ENCODE measurements around the gene EFCAB14. TPM values are rescaled to one million over a fixed set of nuclear protein-coding genes. Genes with fewer than 3 reads are reported as not detected.
"Not testable (repeated sequence)": the region's sequence is repeated elsewhere in the genome, so short reads cannot be mapped to it uniquely, and the experiment has no call there.

The EFCAB14 gene
- total RNA-seq, 1 donor = 63.7 TPM

DNA sequence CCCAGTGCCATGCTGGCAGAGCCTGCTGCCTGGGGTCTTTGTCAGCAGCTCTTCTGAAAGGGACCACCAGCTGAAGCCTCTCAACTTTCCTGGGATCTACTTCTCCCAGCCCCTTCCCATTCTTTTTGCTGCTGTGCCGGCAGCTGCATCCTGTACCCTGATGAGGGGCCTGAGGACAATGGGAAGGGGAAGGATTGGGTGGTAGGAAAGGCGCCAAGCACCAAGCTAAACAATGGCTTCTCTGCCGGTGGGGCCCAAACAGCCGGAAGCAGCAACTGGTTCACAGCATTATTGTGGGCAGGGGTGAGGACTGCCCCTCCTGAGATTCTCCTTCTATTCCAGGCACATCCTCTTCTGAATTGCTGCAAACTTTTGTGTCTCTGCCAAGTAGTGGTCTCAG is 5.0 kb upstream of the EFCAB14 start:
- Histone ChIP-seq H3K4me1 (ENCODE audit: insufficient read depth, low read length) (no peaks in the 10 kb centered on the region), H3K4me2 (ENCODE audit: insufficient read depth, low read length) (no peak overlapping the region), H3K9me3 (ENCODE audit: low read depth, low read length) (no peaks in the 10 kb centered on the region), H2AFZ (ENCODE audit: low read length) (no peak overlapping the region), H3K79me2 (ENCODE audit: insufficient read depth, low read length) (peaks cover under 1% of the 10 kb centered on the region), H4K20me1 (ENCODE audit: insufficient read depth, low read length) (no peaks in the 10 kb centered on the region), H3K4me3 (ENCODE audit: insufficient read depth, low read length) (no peak overlapping the region), H3K36me3 (ENCODE audit: insufficient read depth, low read length) (no peaks in the 10 kb centered on the region), H3K27ac (ENCODE audit: low read depth, low read length) (no peak overlapping the region), H3K27me3 (ENCODE audit: insufficient read depth, low read length) (peaks cover 5% of the 10 kb centered on the region)
- no peak for TF ChIP-seq CTCF (IDR thresholded peaks at IDR 0.05; ENCODE audit: extremely low read depth, low read depth, low read length)
- DNase-seq (ENCODE audit: insufficient read length, low spot score, missing footprints) = no peak

- no peak for TF ChIP-seq CTCF (IDR thresholded peaks at IDR 0.05; ENCODE audit: extremely low read depth, low read depth, low read length)
Measured at GRCh38 chr1:46721686-46722205, 2.8 kb upstream of the EFCAB14 start.

GRCh38 chr1:46721204-46721603 is 2.3 kb upstream of the EFCAB14 start:
- Histone ChIP-seq H3K27ac (ENCODE audit: low read depth, low read length) (no peak overlapping the region), H3K4me2 (ENCODE audit: insufficient read depth, low read length) (no peak overlapping the region), H3K36me3 (ENCODE audit: insufficient read depth, low read length) (no peaks in the 10 kb centered on the region), H4K20me1 (ENCODE audit: insufficient read depth, low read length) (peaks cover 16% of the 10 kb centered on the region), H3K27me3 (ENCODE audit: insufficient read depth, low read length) (peaks cover 5% of the 10 kb centered on the region), H2AFZ (ENCODE audit: low read length) (no peak overlapping the region), H3K4me1 (ENCODE audit: insufficient read depth, low read length) (peaks cover 14% of the 10 kb centered on the region), H3K9me3 (ENCODE audit: low read depth, low read length) (no peaks in the 10 kb centered on the region), H3K79me2 (ENCODE audit: insufficient read depth, low read length) (peaks cover 26% of the 10 kb centered on the region), H3K4me3 (ENCODE audit: insufficient read depth, low read length) (no peak overlapping the region)
- no peak for TF ChIP-seq CTCF (IDR thresholded peaks at IDR 0.05; ENCODE audit: extremely low read depth, low read depth, low read length)
- DNase-seq (ENCODE audit: insufficient read length, low spot score, missing footprints) = no peak

More at GRCh38 chr1:46721686-46722205, 2.8 kb upstream of the EFCAB14 start:
- Histone ChIP-seq H3K79me2 (ENCODE audit: insufficient read depth, low read length) (peaks cover 22% of the 10 kb centered on the region), H2AFZ (ENCODE audit: low read length) (no peak overlapping the region), H4K20me1 (ENCODE audit: insufficient read depth, low read length) (peaks cover 12% of the 10 kb centered on the region), H3K9me3 (ENCODE audit: low read depth, low read length) (no peaks in the 10 kb centered on the region), H3K4me3 (ENCODE audit: insufficient read depth, low read length) (no peak overlapping the region), H3K27me3 (ENCODE audit: insufficient read depth, low read length) (peaks cover 5% of the 10 kb centered on the region), H3K4me2 (ENCODE audit: insufficient read depth, low read length) (no peak overlapping the region), H3K4me1 (ENCODE audit: insufficient read depth, low read length) (peaks cover 14% of the 10 kb centered on the region), H3K36me3 (ENCODE audit: insufficient read depth, low read length) (no peaks in the 10 kb centered on the region), H3K27ac (ENCODE audit: low read depth, low read length) (no peak overlapping the region)
- DNase-seq (ENCODE audit: insufficient read length, low spot score, missing footprints) = peak; percentile 22

GRCh38 chr1:46720319-46720718 is 1.4 kb upstream of the EFCAB14 start:
- not testable (repeated sequence) for H3K4me2 ChIP-seq (ENCODE audit: insufficient read depth, low read length); H3K4me3 ChIP-seq (ENCODE audit: insufficient read depth, low read length); H3K27me3 ChIP-seq (ENCODE audit: insufficient read depth, low read length); DNase-seq (ENCODE audit: insufficient read length, low spot score, missing footprints); H2AFZ ChIP-seq (ENCODE audit: low read length); H3K27ac ChIP-seq (ENCODE audit: low read depth, low read length); H3K9me3 ChIP-seq (ENCODE audit: low read depth, low read length); H3K36me3 ChIP-seq (ENCODE audit: insufficient read depth, low read length)
- H4K20me1 ChIP-seq (ENCODE audit: insufficient read depth, low read length) = peaks cover 16% of the 10 kb centered on the region
- H3K79me2 ChIP-seq (ENCODE audit: insufficient read depth, low read length) = peaks cover 31% of the 10 kb centered on the region
- H3K4me1 ChIP-seq (ENCODE audit: insufficient read depth, low read length) = peaks cover 14% of the 10 kb centered on the region

All from osteoblast (primary cell).